HG02852 (cell line): Measurements from ENCODE around the gene BPIFB3.
"Not testable (repeated sequence)": the region's sequence is repeated elsewhere in the genome, so short reads cannot be mapped to it uniquely, and the experiment has no call there.

Experiments used
- ATAC-seq: cut with Tn5 transposase; IDR thresholded peaks from one replicate; pipeline ENCODE4 v1.9.1; 2021; ENCODE audit warnings: mild to moderate bottlenecking, moderate library complexity; ENCODE audit not compliant: unreplicated experiment

BPIFB3 gene

GRCh38 chr20:33112547-33113386 is 59.1 kb downstream of the BPIFB3 start:
- ATAC-seq, result no peak

GRCh38 chr20:33113387-33113908 is 59.7 kb downstream of the BPIFB3 start:
- no peak for ATAC-seq

GRCh38 chr20:33115501-33115900 is 61.8 kb downstream of the BPIFB3 start:
- ATAC-seq, result not testable (repeated sequence)

- peak; percentile 73 for ATAC-seq
Observed at GRCh38 chr20:33119725-33120720, 66.3 kb downstream of the BPIFB3 start.

GRCh38 chr20:33120934-33121333 is 67.2 kb downstream of the BPIFB3 start:
- no peak for ATAC-seq

GRCh38 chr20:33122297-33122696 is 68.6 kb downstream of the BPIFB3 start:
- not testable (repeated sequence) for ATAC-seq
